Stimulated activated effector memory CD8-positive, alpha-beta T cell treated with anti-CD3 and anti-CD28 coated beads, Interleukin-12 subunit alpha, Interleukin-12 subunit beta, amount 100 ng/mL, for 72 hours (primary cell): ENCODE data around the gene FMNL2.

Experiments
- ATAC-seq: fragments of 150-1000 bp; cut with Tn5 transposase; 2 replicates; pipeline ENCODE4 v1.10.0; 2021
- DNase-seq, 2 donors: peaks; one replicate each; pipeline ENCODE4 v3.0.0; 2021 to 2022; ENCODE audit warnings: low spot score in 2 of 2
- H3K27ac Mint-ChIP-seq: one replicate; pipeline ENCODE4 v1.8.0; 2022; ENCODE audit warnings: mild to moderate bottlenecking, mixed read lengths
- H3K36me3 Mint-ChIP-seq: one replicate; pipeline ENCODE4 v1.8.0; 2022; ENCODE audit warnings: mild to moderate bottlenecking, mixed read lengths
- H3K4me1 Mint-ChIP-seq: one replicate; pipeline ENCODE4 v1.8.0; 2022; ENCODE audit warnings: mixed read lengths
- H3K4me3 Mint-ChIP-seq: one replicate; pipeline ENCODE4 v1.8.0; 2022; ENCODE audit warnings: mild to moderate bottlenecking, mixed read lengths
- H3K9me3 Mint-ChIP-seq: one replicate; pipeline ENCODE4 v1.8.0; 2022; ENCODE audit warnings: mixed read lengths

FMNL2 gene

GRCh38 chr2:152353364-152353763, 18.4 kb downstream of the FMNL2 start:
- Mint-ChIP-seq H3K4me3 (no peak overlapping the region), H3K36me3 (no peaks in the 10 kb centered on the region), H3K27ac (no peak overlapping the region), H3K4me1 (no peaks in the 10 kb centered on the region), H3K9me3 (no peaks in the 10 kb centered on the region)
- DNase-seq (no peak), ATAC-seq (no peak)

- H3K36me3 Mint-ChIP-seq = no peaks in the 10 kb centered on the region
- no peak overlapping the region for H3K27ac Mint-ChIP-seq
- H3K4me1 Mint-ChIP-seq = no peaks in the 10 kb centered on the region
- H3K9me3 Mint-ChIP-seq = no peaks in the 10 kb centered on the region
- ATAC-seq (no peak), DNase-seq (no peak)
- H3K4me3 Mint-ChIP-seq = no peak overlapping the region
These were observed 19.2 kb downstream of the FMNL2 start for GRCh38 chr2:152354069-152354755.

DNA sequence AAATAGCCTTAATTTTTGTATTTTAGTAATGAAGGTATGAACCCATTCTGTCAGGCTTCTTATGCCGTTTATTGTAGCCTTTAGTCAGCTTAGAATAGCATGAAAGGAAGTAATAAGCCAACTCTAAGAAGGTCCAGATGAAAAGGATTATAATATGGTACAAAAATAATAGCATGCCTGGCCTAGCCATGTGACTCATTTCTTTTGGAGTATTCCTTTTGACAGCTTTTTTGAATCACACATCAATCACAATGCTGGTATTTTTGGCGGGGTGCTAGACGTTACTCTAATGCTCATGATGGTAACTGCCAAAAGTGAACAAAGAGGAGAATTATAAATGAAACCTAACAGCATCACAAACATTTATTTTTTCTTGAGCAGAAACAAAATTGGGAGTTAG, 19.9 kb downstream of the FMNL2 start:
- Mint-ChIP-seq H3K9me3 (no peaks in the 10 kb centered on the region), H3K27ac (no peak overlapping the region), H3K36me3 (no peaks in the 10 kb centered on the region), H3K4me1 (no peaks in the 10 kb centered on the region), H3K4me3 (no peak overlapping the region)
- ATAC-seq (no peak), DNase-seq (no peak)

DNA sequence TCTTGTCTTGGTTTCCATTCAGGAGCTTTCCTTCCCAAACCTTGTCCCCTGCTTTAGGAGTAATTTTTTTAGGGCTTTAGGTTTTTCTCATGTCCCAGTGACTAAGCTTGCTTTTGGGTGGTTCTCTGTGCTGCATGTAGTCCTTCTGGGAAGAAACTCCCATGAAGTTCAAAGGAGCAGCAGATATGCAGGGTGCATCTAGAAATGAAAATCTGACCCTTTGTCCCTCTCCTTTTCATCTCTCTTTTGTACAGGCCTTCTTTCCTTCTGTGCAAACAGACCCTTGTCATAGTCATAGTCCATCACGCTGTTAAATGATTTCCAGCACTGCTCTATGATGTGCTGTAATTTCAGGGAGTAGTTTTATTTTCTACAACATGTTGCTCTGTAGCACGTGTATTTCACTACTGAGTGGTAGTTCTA, 20.4 kb downstream of the FMNL2 start:
- H3K4me3 Mint-ChIP-seq = no peak overlapping the region
- ATAC-seq = no peak
- no peaks in the 10 kb centered on the region for H3K4me1 Mint-ChIP-seq
- no peaks in the 10 kb centered on the region for H3K36me3 Mint-ChIP-seq
- no peak overlapping the region for H3K27ac Mint-ChIP-seq
- H3K9me3 Mint-ChIP-seq = no peaks in the 10 kb centered on the region
- DNase-seq = no peak

DNA sequence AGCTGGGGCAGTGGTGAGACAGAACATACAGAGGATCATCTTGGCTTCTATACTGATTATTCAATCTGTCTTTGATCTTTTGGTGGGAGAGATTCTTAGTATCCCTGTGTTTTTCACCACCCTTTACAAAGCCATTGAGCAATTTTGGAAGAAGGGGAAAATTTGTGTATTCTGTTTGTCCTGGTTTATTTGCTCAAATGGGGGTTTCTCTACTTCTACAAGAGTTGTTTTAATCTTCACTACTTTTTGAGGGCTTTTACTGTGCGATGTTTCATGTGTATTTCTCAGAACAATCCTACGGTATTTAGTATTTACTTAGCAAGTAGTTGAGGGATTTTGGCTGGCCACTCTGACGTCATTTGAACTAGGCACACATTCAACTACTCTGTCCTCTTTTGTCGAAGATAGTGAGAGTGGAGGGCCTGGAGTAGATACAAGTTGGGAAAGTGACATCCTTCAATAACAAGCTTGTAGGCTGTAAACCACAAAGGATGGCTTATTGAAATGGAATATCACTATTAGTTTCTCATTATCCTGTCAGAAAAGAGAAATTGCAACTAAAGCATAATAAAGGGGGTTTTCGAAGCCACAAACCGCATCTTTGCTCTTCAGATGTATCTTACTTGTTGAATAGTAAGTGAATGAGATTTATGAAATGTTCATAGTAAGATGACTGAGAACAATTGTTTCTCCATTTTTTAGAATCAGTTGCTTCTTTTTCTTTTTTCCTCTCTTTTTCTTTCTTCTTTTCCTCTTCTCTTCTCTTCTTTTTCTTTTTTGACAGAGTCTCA, 24.8 kb downstream of the FMNL2 start:
- no peaks in the 10 kb centered on the region for H3K9me3 Mint-ChIP-seq
- ATAC-seq (no peak), DNase-seq (no peak)
- H3K4me3 Mint-ChIP-seq = no peak overlapping the region
- no peak overlapping the region for H3K27ac Mint-ChIP-seq
- no peaks in the 10 kb centered on the region for H3K36me3 Mint-ChIP-seq
- H3K4me1 Mint-ChIP-seq = no peaks in the 10 kb centered on the region

DNA sequence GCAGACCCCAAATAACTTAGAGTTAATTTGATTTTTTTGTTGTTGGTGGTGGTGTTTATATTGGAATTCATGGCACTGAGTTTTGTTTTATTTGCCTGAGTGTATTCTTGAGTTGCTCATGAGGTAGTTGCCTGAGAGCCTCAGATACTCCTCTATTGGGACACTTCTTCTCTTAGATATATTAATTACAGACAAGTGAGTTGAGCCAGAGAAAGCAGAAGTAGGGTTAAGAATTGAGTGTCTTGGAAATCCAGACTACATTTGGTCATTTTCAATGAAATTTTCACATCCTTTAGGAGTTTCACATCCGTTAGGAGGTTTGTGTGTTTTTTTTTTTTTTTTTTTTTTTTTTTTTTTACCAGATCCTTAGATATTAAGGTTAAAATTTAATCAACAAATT, 29.0 kb downstream of the FMNL2 start:
- Mint-ChIP-seq H3K36me3 (no peaks in the 10 kb centered on the region), H3K4me1 (no peaks in the 10 kb centered on the region), H3K9me3 (no peaks in the 10 kb centered on the region), H3K4me3 (no peak overlapping the region), H3K27ac (no peak overlapping the region)
- DNase-seq (no peak), ATAC-seq (no peak)

GRCh38 chr2:152367547-152368390, 32.8 kb downstream of the FMNL2 start:
- no peak overlapping the region for H3K4me3 Mint-ChIP-seq
- no peak overlapping the region for H3K27ac Mint-ChIP-seq
- H3K36me3 Mint-ChIP-seq = no peaks in the 10 kb centered on the region
- ATAC-seq (no peak), DNase-seq (no peak)
- no peaks in the 10 kb centered on the region for H3K9me3 Mint-ChIP-seq
- no peaks in the 10 kb centered on the region for H3K4me1 Mint-ChIP-seq

GRCh38 chr2:152369176-152369860, 34.3 kb downstream of the FMNL2 start:
- no peaks in the 10 kb centered on the region for H3K4me1 Mint-ChIP-seq
- H3K27ac Mint-ChIP-seq = no peak overlapping the region
- no peaks in the 10 kb centered on the region for H3K9me3 Mint-ChIP-seq
- no peaks in the 10 kb centered on the region for H3K36me3 Mint-ChIP-seq
- no peak for ATAC-seq
- H3K4me3 Mint-ChIP-seq = no peak overlapping the region
- no peak for DNase-seq

DNA sequence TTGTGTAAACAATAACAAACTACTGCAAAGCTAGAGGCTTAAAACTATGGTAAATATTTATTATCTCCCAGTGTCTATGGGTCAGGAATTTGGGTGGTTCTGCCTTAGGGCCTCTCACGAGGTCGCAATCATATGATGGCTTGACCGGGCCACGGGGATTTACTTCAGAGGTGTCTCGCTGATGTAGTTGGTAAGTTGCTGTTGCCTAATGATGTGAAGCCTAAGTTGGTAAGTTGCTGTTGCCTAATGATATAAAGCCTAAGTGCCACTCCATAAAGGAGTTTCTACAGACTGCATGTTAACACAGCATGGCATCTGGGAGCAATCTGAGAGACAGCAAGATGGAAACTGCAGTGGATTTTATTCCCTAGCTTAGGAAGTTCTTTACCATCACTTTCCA, 35.8 kb downstream of the FMNL2 start:
- no peak overlapping the region for H3K4me3 Mint-ChIP-seq
- H3K27ac Mint-ChIP-seq = no peak overlapping the region
- DNase-seq (no peak), ATAC-seq (no peak)
- no peaks in the 10 kb centered on the region for H3K9me3 Mint-ChIP-seq
- no peaks in the 10 kb centered on the region for H3K36me3 Mint-ChIP-seq
- H3K4me1 Mint-ChIP-seq = no peaks in the 10 kb centered on the region

- H3K36me3 Mint-ChIP-seq = no peaks in the 10 kb centered on the region
- ATAC-seq = no peak
- no peak overlapping the region for H3K27ac Mint-ChIP-seq
- H3K4me3 Mint-ChIP-seq = no peak overlapping the region
- no peaks in the 10 kb centered on the region for H3K4me1 Mint-ChIP-seq
- H3K9me3 Mint-ChIP-seq = no peaks in the 10 kb centered on the region
- DNase-seq = no peak
These were observed 37.5 kb downstream of the FMNL2 start for GRCh38 chr2:152372438-152372984.

DNA sequence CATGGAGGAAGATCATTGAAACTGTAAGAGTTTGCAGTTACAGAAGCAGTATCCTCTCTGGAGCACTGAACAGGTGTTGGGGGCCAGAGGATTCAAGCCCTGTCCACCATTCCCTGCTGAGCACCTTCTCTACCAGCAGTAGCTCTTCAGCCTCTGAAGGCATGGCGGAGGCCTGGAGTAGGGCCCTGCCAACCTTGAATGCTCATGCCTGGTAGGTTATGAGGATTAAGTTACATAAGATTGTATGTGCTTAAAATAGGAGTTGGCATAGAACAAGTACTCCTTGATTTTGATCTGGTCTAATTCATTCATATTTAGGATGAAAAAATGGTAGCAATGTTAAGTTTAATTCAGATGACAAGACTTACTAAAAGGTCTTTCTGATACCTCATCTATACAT, 40.2 kb downstream of the FMNL2 start:
- Mint-ChIP-seq H3K36me3 (no peaks in the 10 kb centered on the region), H3K27ac (no peak overlapping the region)

DNA sequence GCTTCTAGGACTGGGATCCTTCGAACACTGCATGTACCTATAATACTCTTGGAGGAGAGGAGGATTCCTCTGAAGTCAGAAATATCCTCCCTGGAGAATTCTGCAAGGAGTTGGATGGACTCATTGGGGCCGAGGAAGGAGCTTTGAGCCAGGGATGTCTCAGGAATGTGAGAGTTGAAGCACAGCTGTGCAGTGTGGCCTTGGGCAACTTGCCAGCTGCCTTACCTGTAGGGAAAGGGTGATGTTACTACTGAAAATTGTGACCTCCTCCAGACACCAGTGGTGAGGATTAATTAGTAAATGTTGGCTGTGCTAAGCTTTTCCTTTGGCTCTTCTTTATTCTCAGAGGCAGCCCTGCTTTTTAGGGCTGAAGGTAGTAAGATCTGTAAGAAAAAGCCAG, 41.4 kb downstream of the FMNL2 start:
- no peak overlapping the region for H3K4me3 Mint-ChIP-seq
- no peak overlapping the region for H3K27ac Mint-ChIP-seq
- H3K36me3 Mint-ChIP-seq = no peaks in the 10 kb centered on the region
- no peaks in the 10 kb centered on the region for H3K9me3 Mint-ChIP-seq
- no peak for DNase-seq
- H3K4me1 Mint-ChIP-seq = no peaks in the 10 kb centered on the region
- ATAC-seq = no peak

More for the DNA sequence above, 40.2 kb downstream of the FMNL2 start:
- no peak for ATAC-seq
- Mint-ChIP-seq H3K9me3 (no peaks in the 10 kb centered on the region), H3K4me3 (no peak overlapping the region), H3K4me1 (no peaks in the 10 kb centered on the region)
- no peak for DNase-seq

DNA sequence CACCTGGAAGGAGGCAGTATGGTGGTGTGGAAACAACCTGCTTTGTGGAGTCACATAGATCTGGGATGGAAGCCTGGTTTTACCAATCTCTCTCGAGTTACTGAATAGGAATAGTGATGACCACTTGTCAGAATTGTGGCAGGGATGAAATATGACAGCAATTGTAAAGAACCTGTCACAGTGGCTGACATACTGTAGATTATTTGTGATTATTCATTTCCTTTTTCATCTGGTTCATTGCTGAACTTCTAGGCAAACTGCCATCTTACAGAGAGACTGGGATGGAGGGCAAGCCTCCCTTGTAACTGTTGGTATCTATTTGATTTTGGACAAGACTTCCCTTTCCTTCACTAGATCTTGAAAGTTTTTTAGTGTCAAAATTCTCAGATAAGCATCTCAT, 42.0 kb downstream of the FMNL2 start:
- no peak for DNase-seq
- H3K4me3 Mint-ChIP-seq = no peak overlapping the region

DNA sequence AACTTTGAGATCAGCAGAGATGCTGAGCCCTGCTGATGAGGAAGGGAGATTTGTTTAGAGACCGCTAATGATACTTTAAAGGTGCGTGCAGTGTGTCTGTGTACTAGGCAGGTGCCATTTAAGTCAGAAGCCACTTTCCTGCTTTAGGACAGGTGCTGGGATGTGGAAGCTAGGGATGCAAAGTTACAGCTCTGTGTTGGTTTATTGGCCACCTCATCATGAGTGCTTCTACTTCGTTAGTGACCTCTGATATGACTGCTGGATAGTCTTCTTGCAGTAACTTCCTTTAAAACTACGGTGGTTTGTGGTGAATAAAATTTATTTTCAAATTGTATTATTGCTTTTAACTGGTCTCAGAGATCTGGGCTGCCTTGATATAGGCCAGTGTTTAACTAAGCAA, 44.1 kb downstream of the FMNL2 start:
- no peak overlapping the region for H3K4me3 Mint-ChIP-seq
- ATAC-seq = no peak
- no peaks in the 10 kb centered on the region for H3K4me1 Mint-ChIP-seq
- DNase-seq = no peak
- H3K9me3 Mint-ChIP-seq = no peaks in the 10 kb centered on the region
- no peak overlapping the region for H3K27ac Mint-ChIP-seq
- no peaks in the 10 kb centered on the region for H3K36me3 Mint-ChIP-seq

More for the DNA sequence above, 42.0 kb downstream of the FMNL2 start:
- ATAC-seq = no peak
- Mint-ChIP-seq H3K9me3 (no peaks in the 10 kb centered on the region), H3K36me3 (no peaks in the 10 kb centered on the region), H3K27ac (no peak overlapping the region), H3K4me1 (no peaks in the 10 kb centered on the region)
